HepG2 (cell line): Measurements from ENCODE around the gene PFN1. TPM values are rescaled to one million over a fixed set of nuclear protein-coding genes. Genes with fewer than 3 reads are reported as not detected.

Experiments used
- CBX2 ChIP-seq, 2 experiments: fragments of 200-600 bp in 1 of 2; sonication (generic); formaldehyde crosslinking in 1 of 2; IDR thresholded peaks; 2 replicates each; pipeline versions ENCODE4 v1.7.0 to v1.8.1; 2018 to 2022; ENCODE audit warnings: low read depth in 2 of 2, low read length in 1 of 2, mild to moderate bottlenecking in 1 of 2, missing genetic modification reagents in 1 of 2
- HNF4G ChIP-seq, 2 experiments: sonication (generic) in 1 of 2; formaldehyde crosslinking in 1 of 2; IDR thresholded peaks; 2 replicates each; pipeline versions ENCODE4 v1.4.0 to v1.6.1; 2011 to 2020; ENCODE audit warnings: borderline replicate concordance in 2 of 2, low read depth in 2 of 2, mild to moderate bottlenecking in 2 of 2, low read length in 1 of 2, missing genetic modification reagents in 1 of 2, moderate library complexity in 1 of 2
- NAIF1 ChIP-seq: sonication (generic); formaldehyde crosslinking; IDR thresholded peaks from 2 replicates; pipeline ENCODE4 v1.5.0; 2020; ENCODE audit warnings: mild to moderate bottlenecking, missing genetic modification reagents, borderline replicate concordance
- NCOA2 ChIP-seq: sonication (generic); formaldehyde crosslinking; IDR thresholded peaks from 2 replicates; pipeline ENCODE4 v1.8.0; 2022; ENCODE audit warnings: inconsistent platforms
- NFE2 ChIP-seq: sonication (generic); formaldehyde crosslinking; IDR thresholded peaks from 2 replicates; pipeline ENCODE4 v1.4.0; 2020; ENCODE audit warnings: missing genetic modification reagents
- PHF20 ChIP-seq: sonication (generic); formaldehyde crosslinking; IDR thresholded peaks from 2 replicates; pipeline ENCODE4 v1.5.0; 2020; ENCODE audit warnings: mild to moderate bottlenecking, missing genetic modification reagents
- POLR2AphosphoS5 ChIP-seq: IDR thresholded peaks from 2 replicates; pipeline ENCODE4 v1.6.1; 2012; ENCODE audit warnings: low read depth, low read length
- SYNCRIP ChIP-seq: fragments of 200-400 bp; formaldehyde crosslinking; IDR thresholded peaks from 2 replicates; pipeline ENCODE4 v1.6.1; 2018; ENCODE audit warnings: mild to moderate bottlenecking, low read depth, low read length; ENCODE audit not compliant: insufficient read depth
- THYN1 ChIP-seq: sonication (generic); formaldehyde crosslinking; IDR thresholded peaks from 2 replicates; pipeline ENCODE4 v1.8.1; 2023; ENCODE audit warnings: low read depth, mild to moderate bottlenecking, moderate library complexity, missing genetic modification reagents, borderline replicate concordance
- ZKSCAN5 ChIP-seq: sonication (generic); formaldehyde crosslinking; IDR thresholded peaks from 2 replicates; pipeline ENCODE4 v1.5.1; 2020; ENCODE audit warnings: mild to moderate bottlenecking, missing genetic modification reagents
- ZNF20 ChIP-seq: sonication (generic); formaldehyde crosslinking; IDR thresholded peaks from 2 replicates; pipeline ENCODE4 v1.4.0; 2020; ENCODE audit warnings: mild to moderate bottlenecking, moderate library complexity, missing genetic modification reagents
- ZNF326 ChIP-seq: sonication (generic); formaldehyde crosslinking; IDR thresholded peaks from 2 replicates; pipeline ENCODE4 v1.4.0; 2020; ENCODE audit warnings: missing genetic modification reagents, borderline replicate concordance
- ZNF607 ChIP-seq: sonication (generic); formaldehyde crosslinking; IDR thresholded peaks from 2 replicates; pipeline ENCODE4 v1.5.1; 2020; ENCODE audit warnings: missing genetic modification reagents, mild to moderate bottlenecking, borderline replicate concordance
- ZNF737 ChIP-seq: sonication (generic); formaldehyde crosslinking; IDR thresholded peaks from 2 replicates; pipeline ENCODE4 v1.5.0; 2020; ENCODE audit warnings: missing genetic modification reagents, mild to moderate bottlenecking, borderline replicate concordance
- ZNF766 ChIP-seq: sonication (generic); formaldehyde crosslinking; IDR thresholded peaks from 2 replicates; pipeline ENCODE4 v1.5.0; 2020; ENCODE audit warnings: missing genetic modification reagents, borderline replicate concordance
- polyA plus RNA-seq, 8 experiments: library from polyadenylated mRNA; depleted of rRNA in 3 of 8; stranded (reverse) in 7 of 8; unstranded in 1 of 8; fragments of >200 nt; fragmentation: Illumina TruSeq in 4 of 8; extraction: Trizol in 4 of 8; gene quantifications; 2 replicates each; pipeline versions ENCODE4 v1.2.1 to v1.2.3, GENCODE V29; 2011 to 2016; ENCODE audit warnings: low read depth in 4 of 8, missing spikeins in 1 of 8, mixed read lengths in 1 of 8; ENCODE audit not compliant: insufficient read depth in 1 of 8
- total RNA-seq, 5 experiments: library from RNA; depleted of rRNA; stranded (reverse); fragments of >200 nt; fragmentation: Illumina TruSeq; extraction: Trizol; gene quantifications; 2 replicates each; pipeline ENCODE4 v1.2.3, GENCODE V29; 2016; ENCODE audit warnings: low read depth in 1 of 5
- TF ChIP-seq, protein P1 (sequence below): sonication (generic); formaldehyde crosslinking; IDR thresholded peaks from 2 replicates; pipeline ENCODE4 v1.4.0; 2020; ENCODE audit warnings: missing genetic modification reagents, borderline replicate concordance
- TF ChIP-seq, protein P2 (sequence below): conservative IDR thresholded peaks from 2 replicates; pipeline ENCODE4 v1.6.1; 2018; ENCODE audit warnings: missing genetic modification reagents
- TF ChIP-seq, protein P3 (sequence below): sonication (generic); formaldehyde crosslinking; IDR thresholded peaks from 2 replicates; pipeline ENCODE4 v1.4.0; 2020; ENCODE audit warnings: low read depth, mild to moderate bottlenecking, missing genetic modification reagents
- TF ChIP-seq, protein P4 (sequence below): sonication (generic); formaldehyde crosslinking; IDR thresholded peaks from 2 replicates; pipeline ENCODE4 v1.4.0; 2020; ENCODE audit warnings: missing genetic modification reagents

PFN1 gene
- total and polyA plus RNA-seq, 2 of the 13 experiments (the other 11 are each of a cell fraction or from before 2014, with no cell fraction given) = 494 to 613 TPM

DNA sequence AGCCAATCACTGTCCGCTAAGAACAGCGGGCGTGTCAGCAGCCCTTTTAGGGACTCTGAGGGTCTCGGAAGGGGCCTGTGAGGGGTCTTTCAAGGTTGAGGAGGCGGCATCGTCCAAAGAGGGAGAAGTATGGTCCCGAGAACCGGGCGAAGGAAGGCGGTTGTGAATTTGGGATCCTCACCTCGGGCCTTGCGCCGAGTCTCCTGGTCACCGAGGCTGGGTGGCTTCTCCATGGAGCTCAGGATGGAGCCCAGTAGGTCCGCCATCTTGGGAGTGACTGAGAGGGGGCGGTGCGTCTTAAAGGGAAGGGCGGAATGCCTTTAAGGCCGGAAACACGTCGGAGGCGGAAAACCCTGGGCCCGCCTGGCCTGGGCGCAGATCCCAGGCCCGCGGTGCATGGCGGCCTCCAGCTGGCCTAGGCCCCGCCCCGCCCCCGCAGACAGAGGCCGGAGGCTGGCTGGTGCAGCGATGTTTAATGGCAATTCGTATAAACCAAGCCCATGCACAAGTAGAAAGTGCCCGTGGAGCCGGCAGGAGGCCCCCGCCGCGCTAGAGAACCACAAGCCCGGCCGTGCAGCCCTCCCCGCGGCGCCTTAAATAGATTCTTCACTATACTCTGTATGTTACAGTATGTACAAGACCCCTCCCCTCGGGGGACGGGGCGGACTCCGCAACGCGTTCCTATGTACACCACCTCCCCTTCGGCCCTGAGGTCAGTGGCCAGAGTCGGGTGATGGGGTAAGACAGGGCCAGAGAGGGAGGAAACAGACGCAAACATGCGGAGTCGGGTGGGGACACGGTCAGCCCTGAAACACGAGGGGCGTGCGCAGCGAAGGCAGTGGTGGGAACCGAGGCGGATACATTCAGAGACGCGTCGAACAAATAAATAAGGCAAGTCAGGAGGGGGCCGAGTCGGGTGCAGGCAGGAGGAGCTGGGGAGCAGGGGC lies 19.5 kb upstream of the PFN1 start, which contains the start of gene SPAG7 (continued):
- TF ChIP-seq POLR2AphosphoS5 (peak; percentile 80), CBX2 (IDR thresholded peaks at IDR 0.05; ENCODE audit: low read depth, low read length) (no peak), CBX2 (CRISPR knock-in tag; IDR thresholded peaks at IDR 0.05; ENCODE audit: low read depth) (no peak), HNF4G (IDR thresholded peaks at IDR 0.05; ENCODE audit: borderline replicate concordance, low read depth, low read length) (no peak; the same call in 1 of the 2 replicates), HNF4G (CRISPR knock-in tag; IDR thresholded peaks at IDR 0.05; ENCODE audit: borderline replicate concordance, low read depth) (peak; percentile 3; the same call in 1 of the 2 replicates), ZNF20 (CRISPR knock-in tag) (no peak), SYNCRIP (no peak), ZKSCAN5 (CRISPR knock-in tag) (no peak), NFE2 (no peak), NAIF1 (CRISPR knock-in tag) (no peak), ZNF607 (CRISPR knock-in tag) (peak; percentile 75; the same call in 1 of the 2 replicates), NCOA2 (CRISPR knock-in tag) (no peak; the same call in 1 of the 2 replicates), THYN1 (CRISPR knock-in tag) (no peak), ZNF737 (CRISPR knock-in tag) (no peak), ZNF326 (CRISPR knock-in tag) (no peak), ZNF766 (CRISPR knock-in tag) (no peak), PHF20 (CRISPR knock-in tag) (no peak; the same call in 1 of the 2 replicates)
- TF ChIP-seq, protein P1, sequence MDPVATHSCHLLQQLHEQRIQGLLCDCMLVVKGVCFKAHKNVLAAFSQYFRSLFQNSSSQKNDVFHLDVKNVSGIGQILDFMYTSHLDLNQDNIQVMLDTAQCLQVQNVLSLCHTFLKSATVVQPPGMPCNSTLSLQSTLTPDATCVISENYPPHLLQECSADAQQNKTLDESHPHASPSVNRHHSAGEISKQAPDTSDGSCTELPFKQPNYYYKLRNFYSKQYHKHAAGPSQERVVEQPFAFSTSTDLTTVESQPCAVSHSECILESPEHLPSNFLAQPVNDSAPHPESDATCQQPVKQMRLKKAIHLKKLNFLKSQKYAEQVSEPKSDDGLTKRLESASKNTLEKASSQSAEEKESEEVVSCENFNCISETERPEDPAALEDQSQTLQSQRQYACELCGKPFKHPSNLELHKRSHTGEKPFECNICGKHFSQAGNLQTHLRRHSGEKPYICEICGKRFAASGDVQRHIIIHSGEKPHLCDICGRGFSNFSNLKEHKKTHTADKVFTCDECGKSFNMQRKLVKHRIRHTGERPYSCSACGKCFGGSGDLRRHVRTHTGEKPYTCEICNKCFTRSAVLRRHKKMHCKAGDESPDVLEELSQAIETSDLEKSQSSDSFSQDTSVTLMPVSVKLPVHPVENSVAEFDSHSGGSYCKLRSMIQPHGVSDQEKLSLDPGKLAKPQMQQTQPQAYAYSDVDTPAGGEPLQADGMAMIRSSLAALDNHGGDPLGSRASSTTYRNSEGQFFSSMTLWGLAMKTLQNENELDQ (CRISPR knock-in tag) = no peak
- TF ChIP-seq, protein P2, sequence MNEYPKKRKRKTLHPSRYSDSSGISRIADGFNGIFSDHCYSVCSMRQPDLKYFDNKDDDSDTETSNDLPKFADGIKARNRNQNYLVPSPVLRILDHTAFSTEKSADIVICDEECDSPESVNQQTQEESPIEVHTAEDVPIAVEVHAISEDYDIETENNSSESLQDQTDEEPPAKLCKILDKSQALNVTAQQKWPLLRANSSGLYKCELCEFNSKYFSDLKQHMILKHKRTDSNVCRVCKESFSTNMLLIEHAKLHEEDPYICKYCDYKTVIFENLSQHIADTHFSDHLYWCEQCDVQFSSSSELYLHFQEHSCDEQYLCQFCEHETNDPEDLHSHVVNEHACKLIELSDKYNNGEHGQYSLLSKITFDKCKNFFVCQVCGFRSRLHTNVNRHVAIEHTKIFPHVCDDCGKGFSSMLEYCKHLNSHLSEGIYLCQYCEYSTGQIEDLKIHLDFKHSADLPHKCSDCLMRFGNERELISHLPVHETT (CRISPR knock-in tag) = no peak
- TF ChIP-seq, protein P3, sequence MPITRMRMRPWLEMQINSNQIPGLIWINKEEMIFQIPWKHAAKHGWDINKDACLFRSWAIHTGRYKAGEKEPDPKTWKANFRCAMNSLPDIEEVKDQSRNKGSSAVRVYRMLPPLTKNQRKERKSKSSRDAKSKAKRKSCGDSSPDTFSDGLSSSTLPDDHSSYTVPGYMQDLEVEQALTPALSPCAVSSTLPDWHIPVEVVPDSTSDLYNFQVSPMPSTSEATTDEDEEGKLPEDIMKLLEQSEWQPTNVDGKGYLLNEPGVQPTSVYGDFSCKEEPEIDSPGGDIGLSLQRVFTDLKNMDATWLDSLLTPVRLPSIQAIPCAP (CRISPR knock-in tag) = no peak
- TF ChIP-seq, protein P4, sequence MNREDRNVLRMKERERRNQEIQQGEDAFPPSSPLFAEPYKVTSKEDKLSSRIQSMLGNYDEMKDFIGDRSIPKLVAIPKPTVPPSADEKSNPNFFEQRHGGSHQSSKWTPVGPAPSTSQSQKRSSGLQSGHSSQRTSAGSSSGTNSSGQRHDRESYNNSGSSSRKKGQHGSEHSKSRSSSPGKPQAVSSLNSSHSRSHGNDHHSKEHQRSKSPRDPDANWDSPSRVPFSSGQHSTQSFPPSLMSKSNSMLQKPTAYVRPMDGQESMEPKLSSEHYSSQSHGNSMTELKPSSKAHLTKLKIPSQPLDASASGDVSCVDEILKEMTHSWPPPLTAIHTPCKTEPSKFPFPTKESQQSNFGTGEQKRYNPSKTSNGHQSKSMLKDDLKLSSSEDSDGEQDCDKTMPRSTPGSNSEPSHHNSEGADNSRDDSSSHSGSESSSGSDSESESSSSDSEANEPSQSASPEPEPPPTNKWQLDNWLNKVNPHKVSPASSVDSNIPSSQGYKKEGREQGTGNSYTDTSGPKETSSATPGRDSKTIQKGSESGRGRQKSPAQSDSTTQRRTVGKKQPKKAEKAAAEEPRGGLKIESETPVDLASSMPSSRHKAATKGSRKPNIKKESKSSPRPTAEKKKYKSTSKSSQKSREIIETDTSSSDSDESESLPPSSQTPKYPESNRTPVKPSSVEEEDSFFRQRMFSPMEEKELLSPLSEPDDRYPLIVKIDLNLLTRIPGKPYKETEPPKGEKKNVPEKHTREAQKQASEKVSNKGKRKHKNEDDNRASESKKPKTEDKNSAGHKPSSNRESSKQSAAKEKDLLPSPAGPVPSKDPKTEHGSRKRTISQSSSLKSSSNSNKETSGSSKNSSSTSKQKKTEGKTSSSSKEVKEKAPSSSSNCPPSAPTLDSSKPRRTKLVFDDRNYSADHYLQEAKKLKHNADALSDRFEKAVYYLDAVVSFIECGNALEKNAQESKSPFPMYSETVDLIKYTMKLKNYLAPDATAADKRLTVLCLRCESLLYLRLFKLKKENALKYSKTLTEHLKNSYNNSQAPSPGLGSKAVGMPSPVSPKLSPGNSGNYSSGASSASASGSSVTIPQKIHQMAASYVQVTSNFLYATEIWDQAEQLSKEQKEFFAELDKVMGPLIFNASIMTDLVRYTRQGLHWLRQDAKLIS (CRISPR knock-in tag) = no peak
